HEK293 (cell line): ENCODE measurements around the gene BEND2.

Source experiments
- YY1 ChIP-seq: fragments of 450-650 bp; formaldehyde crosslinking; IDR thresholded peaks from 2 replicates; pipeline ENCODE4 v1.5.1; 2018; ENCODE audit warnings: missing biosample characterization, missing genetic modification characterization
- ZNF175 ChIP-seq: fragments of 450-650 bp; formaldehyde crosslinking; IDR thresholded peaks from 2 replicates; pipeline ENCODE4 v1.5.1; 2016; ENCODE audit warnings: missing biosample characterization, missing genetic modification characterization
- ZNF24 ChIP-seq: fragments of 450-650 bp; formaldehyde crosslinking; IDR thresholded peaks from 2 replicates; pipeline ENCODE4 v1.5.1; 2016; ENCODE audit warnings: missing biosample characterization, missing genetic modification characterization
- ZNF423 ChIP-seq: fragments of 450-650 bp; formaldehyde crosslinking; IDR thresholded peaks from 2 replicates; pipeline ENCODE4 v1.5.1; 2016; ENCODE audit warnings: missing biosample characterization, missing genetic modification characterization
- ZSCAN30 ChIP-seq: fragments of 450-650 bp; IDR thresholded peaks from 2 replicates; pipeline ENCODE4 v1.5.1; 2018; ENCODE audit warnings: missing biosample characterization, mild to moderate bottlenecking, missing genetic modification characterization, moderate library complexity
- TF ChIP-seq, protein P1 (sequence below): fragments of 450-650 bp; formaldehyde crosslinking; IDR thresholded peaks from 2 replicates; pipeline ENCODE4 v1.5.1; 2016; ENCODE audit warnings: missing biosample characterization, missing genetic modification characterization
- TF ChIP-seq, protein P2 (sequence below): fragments of 450-650 bp; formaldehyde crosslinking; IDR thresholded peaks from 2 replicates; pipeline ENCODE4 v1.5.1; 2016; ENCODE audit warnings: missing biosample characterization, missing genetic modification characterization

DNA sequence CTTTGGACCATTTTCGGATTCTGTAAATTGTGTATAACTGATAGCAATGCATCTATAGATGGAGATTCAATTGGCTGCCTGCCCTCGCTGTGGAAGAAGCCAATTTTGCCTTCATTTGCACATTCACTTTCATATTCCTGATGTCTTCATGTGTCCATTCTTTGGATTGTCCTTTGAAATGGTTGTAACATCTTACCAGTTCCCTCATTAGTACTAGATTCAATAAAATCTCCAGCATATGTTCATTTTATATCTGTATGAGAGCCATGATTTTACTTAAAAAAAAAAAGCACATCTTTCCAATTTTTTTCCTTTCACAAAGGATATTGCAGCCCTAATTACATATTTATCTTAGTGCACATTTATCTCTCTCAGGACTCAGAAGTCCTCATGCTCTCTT lies 61.7 kb downstream of the BEND2 start:
- TF ChIP-seq, protein P1, sequence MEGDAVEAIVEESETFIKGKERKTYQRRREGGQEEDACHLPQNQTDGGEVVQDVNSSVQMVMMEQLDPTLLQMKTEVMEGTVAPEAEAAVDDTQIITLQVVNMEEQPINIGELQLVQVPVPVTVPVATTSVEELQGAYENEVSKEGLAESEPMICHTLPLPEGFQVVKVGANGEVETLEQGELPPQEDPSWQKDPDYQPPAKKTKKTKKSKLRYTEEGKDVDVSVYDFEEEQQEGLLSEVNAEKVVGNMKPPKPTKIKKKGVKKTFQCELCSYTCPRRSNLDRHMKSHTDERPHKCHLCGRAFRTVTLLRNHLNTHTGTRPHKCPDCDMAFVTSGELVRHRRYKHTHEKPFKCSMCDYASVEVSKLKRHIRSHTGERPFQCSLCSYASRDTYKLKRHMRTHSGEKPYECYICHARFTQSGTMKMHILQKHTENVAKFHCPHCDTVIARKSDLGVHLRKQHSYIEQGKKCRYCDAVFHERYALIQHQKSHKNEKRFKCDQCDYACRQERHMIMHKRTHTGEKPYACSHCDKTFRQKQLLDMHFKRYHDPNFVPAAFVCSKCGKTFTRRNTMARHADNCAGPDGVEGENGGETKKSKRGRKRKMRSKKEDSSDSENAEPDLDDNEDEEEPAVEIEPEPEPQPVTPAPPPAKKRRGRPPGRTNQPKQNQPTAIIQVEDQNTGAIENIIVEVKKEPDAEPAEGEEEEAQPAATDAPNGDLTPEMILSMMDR (tag by site-specific recombination), result no peak
- TF ChIP-seq, protein P2, sequence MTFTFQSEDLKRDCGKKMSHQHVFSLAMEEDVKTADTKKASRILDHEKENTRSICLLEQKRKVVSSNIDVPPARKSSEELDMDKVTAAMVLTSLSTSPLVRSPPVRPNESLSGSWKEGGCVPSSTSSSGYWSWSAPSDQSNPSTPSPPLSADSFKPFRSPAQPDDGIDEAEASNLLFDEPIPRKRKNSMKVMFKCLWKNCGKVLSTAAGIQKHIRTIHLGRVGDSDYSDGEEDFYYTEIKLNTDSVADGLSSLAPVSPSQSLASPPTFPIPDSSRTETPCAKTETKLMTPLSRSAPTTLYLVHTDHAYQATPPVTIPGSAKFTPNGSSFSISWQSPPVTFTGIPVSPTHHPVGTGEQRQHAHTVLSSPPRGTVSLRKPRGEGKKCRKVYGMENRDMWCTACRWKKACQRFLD (tag by site-specific recombination), result no peak
- TF ChIP-seq ZNF175 (tag by site-specific recombination), result no peak
- no peak for TF ChIP-seq YY1 (tag by site-specific recombination)
- TF ChIP-seq ZNF423 (tag by site-specific recombination), result no peak
- TF ChIP-seq ZNF24 (tag by site-specific recombination), result no peak
- TF ChIP-seq ZSCAN30 (tag by site-specific recombination), result no peak
